Stomach (tissue), 4 donors: ENCODE results near the gene KRT12.

Source experiments
- POLR2AphosphoS5 ChIP-seq, 3 donors: sonication (generic); formaldehyde crosslinking; IDR thresholded peaks; one replicate each; pipeline ENCODE4 v1.6.1; 2016; ENCODE audit warnings: antibody characterized with exemption in 3 of 3
- TF ChIP-seq, protein P1 (sequence below), 7 experiments: fragments of 450-650 bp in 4 of 7; fragments of 200-600 bp in 3 of 7; sonication (generic) in 3 of 7; IDR thresholded peaks; one replicate each; pipeline ENCODE4 v1.5.1; 2016 to 2019; ENCODE audit warnings: antibody characterized with exemption in 7 of 7, control low read depth in 2 of 7, mild to moderate bottlenecking in 1 of 7

- TF ChIP-seq, protein P1, sequence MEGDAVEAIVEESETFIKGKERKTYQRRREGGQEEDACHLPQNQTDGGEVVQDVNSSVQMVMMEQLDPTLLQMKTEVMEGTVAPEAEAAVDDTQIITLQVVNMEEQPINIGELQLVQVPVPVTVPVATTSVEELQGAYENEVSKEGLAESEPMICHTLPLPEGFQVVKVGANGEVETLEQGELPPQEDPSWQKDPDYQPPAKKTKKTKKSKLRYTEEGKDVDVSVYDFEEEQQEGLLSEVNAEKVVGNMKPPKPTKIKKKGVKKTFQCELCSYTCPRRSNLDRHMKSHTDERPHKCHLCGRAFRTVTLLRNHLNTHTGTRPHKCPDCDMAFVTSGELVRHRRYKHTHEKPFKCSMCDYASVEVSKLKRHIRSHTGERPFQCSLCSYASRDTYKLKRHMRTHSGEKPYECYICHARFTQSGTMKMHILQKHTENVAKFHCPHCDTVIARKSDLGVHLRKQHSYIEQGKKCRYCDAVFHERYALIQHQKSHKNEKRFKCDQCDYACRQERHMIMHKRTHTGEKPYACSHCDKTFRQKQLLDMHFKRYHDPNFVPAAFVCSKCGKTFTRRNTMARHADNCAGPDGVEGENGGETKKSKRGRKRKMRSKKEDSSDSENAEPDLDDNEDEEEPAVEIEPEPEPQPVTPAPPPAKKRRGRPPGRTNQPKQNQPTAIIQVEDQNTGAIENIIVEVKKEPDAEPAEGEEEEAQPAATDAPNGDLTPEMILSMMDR (IDR thresholded peaks at IDR 0.05) = no peak
- TF ChIP-seq POLR2AphosphoS5 (IDR thresholded peaks at IDR 0.05) = no peak
These were observed 17.3 kb downstream of the KRT12 start for GRCh38 chr17:40849723-40850122.
